Stimulated activated naive CD8-positive, alpha-beta T cell treated with anti-CD3 and anti-CD28 coated beads, Interleukin-15, Interleukin-2, amounts not matched to agents 100 ng/mL and 50 ng/mL, for 24 hours (primary cell): ENCODE data around the gene MAMLD1.

ENCODE experiments used
- H3K27ac Mint-ChIP-seq: one replicate; pipeline ENCODE4 v1.8.0; 2021; ENCODE audit warnings: mild to moderate bottlenecking, mixed read lengths
- H3K27me3 Mint-ChIP-seq: one replicate; pipeline ENCODE4 v1.8.0; 2021; ENCODE audit warnings: mixed read lengths
- H3K36me3 Mint-ChIP-seq: one replicate; pipeline ENCODE4 v1.8.0; 2021; ENCODE audit warnings: low read depth, mixed read lengths
- H3K4me1 Mint-ChIP-seq: one replicate; pipeline ENCODE4 v1.8.0; 2021; ENCODE audit warnings: low read depth, mixed read lengths
- H3K4me3 Mint-ChIP-seq: one replicate; pipeline ENCODE4 v1.8.0; 2021; ENCODE audit warnings: mild to moderate bottlenecking, mixed read lengths
- H3K9me3 Mint-ChIP-seq: one replicate; pipeline ENCODE4 v1.8.0; 2021; ENCODE audit warnings: mixed read lengths

The MAMLD1 gene

DNA sequence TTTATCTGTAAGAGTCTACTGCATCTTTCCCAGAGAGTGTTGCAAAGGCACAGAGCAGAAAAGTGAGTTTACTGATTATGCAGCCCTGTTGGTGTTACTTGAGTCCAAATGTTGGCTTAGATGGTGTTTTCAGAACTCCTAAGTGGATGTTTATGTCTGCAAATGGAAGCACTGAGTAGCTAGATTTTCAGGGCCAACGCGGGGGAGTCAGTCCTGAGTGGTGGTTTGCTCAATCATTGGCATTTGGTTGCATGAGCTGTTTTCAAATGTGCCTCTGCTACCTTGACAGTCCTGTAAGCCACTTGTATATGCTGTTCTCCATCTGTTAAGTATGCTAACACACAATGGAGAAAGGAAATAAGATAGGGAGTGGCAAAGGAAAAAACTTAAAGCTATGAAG, 45.4 kb downstream of the MAMLD1 start:
- Mint-ChIP-seq H3K4me1 (peaks cover 20% of the 10 kb centered on the region), H3K4me3 (no peak overlapping the region)

DNA sequence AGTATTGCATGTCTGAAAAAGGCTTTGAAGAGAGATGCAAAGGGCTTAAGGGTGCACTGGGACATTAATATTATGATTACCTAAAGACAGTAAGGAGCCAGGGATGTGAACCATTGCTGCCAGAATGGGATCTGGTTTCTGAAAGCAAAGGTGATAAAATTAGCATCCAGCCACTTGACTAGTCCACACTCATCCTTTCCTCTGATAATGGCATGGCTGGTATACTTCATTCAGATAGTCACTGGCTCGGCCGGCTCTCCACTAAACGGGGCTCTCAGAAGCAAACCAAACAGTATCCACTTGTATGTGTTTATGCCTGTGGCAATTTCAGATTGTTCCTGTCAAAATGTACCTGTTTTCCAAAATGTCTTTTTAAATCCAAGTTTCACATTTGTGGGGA, 46.4 kb downstream of the MAMLD1 start:
- Mint-ChIP-seq H3K4me3 (no peak overlapping the region), H3K9me3 (no peaks in the 10 kb centered on the region), H3K27ac (no peak overlapping the region)

More for the DNA sequence above, 45.4 kb downstream of the MAMLD1 start:
- H3K36me3 Mint-ChIP-seq, result no peaks in the 10 kb centered on the region
- H3K27ac Mint-ChIP-seq, result no peak overlapping the region
- no peaks in the 10 kb centered on the region for H3K9me3 Mint-ChIP-seq
- H3K27me3 Mint-ChIP-seq, result no peaks in the 10 kb centered on the region

DNA sequence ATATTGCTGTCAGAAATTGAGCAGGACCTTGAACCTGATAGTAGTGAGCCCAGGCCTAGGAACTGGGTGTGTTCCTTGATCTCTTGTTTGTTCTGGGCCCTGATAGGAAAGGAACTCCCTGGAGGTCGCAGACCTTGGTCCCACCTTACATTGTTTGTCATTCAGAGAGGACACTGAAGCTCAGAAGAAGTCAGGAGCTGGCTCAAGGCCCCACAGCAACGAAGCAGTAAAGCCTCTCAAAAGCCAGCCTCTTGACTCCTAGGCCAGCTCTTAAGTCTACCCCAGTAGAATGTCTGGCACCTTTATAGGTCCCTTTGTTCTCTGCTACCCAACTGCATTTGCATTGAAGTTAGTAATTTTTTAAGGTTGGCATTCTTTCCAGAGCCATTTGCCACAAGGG, 46.8 kb downstream of the MAMLD1 start:
- Mint-ChIP-seq H3K9me3 (no peaks in the 10 kb centered on the region), H3K36me3 (no peaks in the 10 kb centered on the region), H3K27ac (no peak overlapping the region), H3K4me3 (no peak overlapping the region), H3K27me3 (no peaks in the 10 kb centered on the region), H3K4me1 (peaks cover 20% of the 10 kb centered on the region)

More for the DNA sequence above, 46.4 kb downstream of the MAMLD1 start:
- Mint-ChIP-seq H3K4me1 (peaks cover 20% of the 10 kb centered on the region), H3K27me3 (no peaks in the 10 kb centered on the region), H3K36me3 (no peaks in the 10 kb centered on the region)

DNA sequence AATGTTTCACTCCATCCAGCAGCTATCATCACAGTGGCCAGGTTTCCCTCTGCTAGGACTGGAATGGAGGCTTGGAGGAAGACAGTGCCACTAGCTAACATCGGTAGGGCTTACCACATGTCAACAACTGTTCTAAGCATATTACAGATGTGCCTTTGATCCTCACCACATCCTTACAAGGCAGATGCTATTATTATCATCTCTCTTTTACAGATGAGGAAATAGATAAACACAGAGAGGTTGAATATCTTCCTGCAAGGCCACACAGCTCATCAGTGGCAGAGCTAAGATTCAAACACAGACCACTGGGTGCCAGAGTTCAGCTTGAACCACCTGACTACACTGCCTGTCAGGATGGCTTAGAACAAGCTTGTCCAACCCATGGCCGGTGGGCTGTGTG, 47.4 kb downstream of the MAMLD1 start:
- Mint-ChIP-seq H3K27ac (no peak overlapping the region), H3K4me3 (no peak overlapping the region)

DNA sequence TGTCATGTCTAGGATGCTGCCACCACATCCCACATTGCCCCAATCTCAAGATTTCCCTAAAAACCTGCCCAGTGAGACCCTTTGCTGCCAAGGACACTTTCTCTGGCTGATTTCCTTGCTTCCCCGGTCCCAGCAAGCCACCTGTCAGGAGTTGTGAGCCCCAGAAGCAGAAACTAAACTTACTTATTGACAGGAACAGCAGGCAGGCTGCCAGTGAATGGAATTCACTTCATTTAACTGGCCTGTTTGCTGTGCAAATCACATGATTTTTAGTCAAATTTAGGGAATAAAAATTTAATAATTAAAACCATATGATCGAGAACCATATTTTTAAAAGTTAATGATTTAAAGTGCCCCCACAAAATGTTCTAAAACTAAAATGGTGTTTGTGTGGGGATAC, 48.5 kb downstream of the MAMLD1 start:
- H3K36me3 Mint-ChIP-seq, result no peaks in the 10 kb centered on the region
- no peaks in the 10 kb centered on the region for H3K9me3 Mint-ChIP-seq
- H3K4me3 Mint-ChIP-seq, result no peak overlapping the region
- H3K4me1 Mint-ChIP-seq, result peaks cover 12% of the 10 kb centered on the region
- H3K27me3 Mint-ChIP-seq, result no peaks in the 10 kb centered on the region
- H3K27ac Mint-ChIP-seq, result no peak overlapping the region

More for the DNA sequence above, 47.4 kb downstream of the MAMLD1 start:
- Mint-ChIP-seq H3K4me1 (peaks cover 20% of the 10 kb centered on the region), H3K9me3 (no peaks in the 10 kb centered on the region), H3K27me3 (no peaks in the 10 kb centered on the region), H3K36me3 (no peaks in the 10 kb centered on the region)

DNA sequence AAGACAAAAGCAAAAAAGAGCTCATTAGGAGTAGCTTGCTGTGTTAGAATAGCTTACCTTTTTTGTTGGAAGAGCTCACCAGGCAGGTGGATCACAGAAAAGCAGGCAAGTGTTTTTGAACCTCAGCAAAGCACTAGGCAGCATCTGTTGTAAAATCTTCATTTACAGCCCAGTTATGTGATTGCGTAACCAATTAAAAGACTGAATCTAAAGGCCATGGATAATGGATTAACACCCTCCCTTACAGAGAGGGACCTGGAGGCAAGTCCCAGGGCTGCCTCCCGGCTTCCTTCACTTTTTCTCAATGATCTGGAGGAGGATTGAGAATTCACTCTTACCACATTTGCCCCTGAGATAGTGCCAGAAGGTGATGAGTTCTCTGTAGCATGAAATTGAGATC, 51.1 kb downstream of the MAMLD1 start:
- H3K27me3 Mint-ChIP-seq, result no peaks in the 10 kb centered on the region
- no peak overlapping the region for H3K4me3 Mint-ChIP-seq
- no peaks in the 10 kb centered on the region for H3K36me3 Mint-ChIP-seq
- H3K4me1 Mint-ChIP-seq, result peaks cover 10% of the 10 kb centered on the region
- no peak overlapping the region for H3K27ac Mint-ChIP-seq
- no peaks in the 10 kb centered on the region for H3K9me3 Mint-ChIP-seq

DNA sequence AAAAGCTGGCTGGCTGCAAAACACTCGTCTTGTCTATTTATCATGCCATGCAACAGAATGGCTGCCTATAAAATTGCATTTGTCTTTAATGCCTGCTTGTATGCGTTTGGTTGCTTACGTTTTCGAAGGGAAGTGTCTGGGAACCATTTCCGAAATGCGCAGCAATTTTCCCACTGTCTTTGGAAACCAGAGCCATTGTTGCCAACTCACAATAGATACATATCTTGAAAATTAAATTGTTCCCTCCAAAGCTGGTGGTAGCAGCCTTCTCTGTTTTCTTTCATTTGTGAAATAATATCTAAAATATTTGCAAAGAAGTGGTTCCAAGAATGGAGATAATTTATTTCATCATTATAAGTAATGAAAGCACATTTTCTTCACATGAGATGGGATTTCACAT, 53.4 kb downstream of the MAMLD1 start:
- no peaks in the 10 kb centered on the region for H3K27me3 Mint-ChIP-seq
- H3K4me1 Mint-ChIP-seq, result no peaks in the 10 kb centered on the region
- H3K4me3 Mint-ChIP-seq, result no peak overlapping the region
- H3K36me3 Mint-ChIP-seq, result no peaks in the 10 kb centered on the region
- no peaks in the 10 kb centered on the region for H3K9me3 Mint-ChIP-seq
- no peak overlapping the region for H3K27ac Mint-ChIP-seq

DNA sequence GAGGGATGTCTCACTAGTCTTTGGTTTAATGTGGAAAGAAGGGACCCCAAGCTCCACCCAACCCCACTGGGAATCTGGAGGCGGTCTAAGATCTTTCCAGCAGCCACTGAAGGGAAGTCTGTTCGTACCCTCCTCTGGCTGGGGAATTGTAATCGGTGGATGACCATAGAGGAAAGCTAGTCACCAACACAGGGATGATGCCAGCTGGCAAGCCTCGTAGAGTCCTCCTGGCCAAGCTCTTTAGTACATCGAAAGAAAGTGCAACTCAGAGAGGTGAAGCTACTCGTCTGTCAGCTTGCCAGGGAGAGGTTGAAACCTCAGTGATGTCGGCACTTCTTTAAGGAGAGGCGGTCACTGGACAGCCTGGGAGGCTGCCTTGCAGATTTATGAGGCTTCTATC, 58.7 kb downstream of the MAMLD1 start:
- Mint-ChIP-seq H3K27me3 (no peaks in the 10 kb centered on the region), H3K36me3 (no peaks in the 10 kb centered on the region), H3K9me3 (no peaks in the 10 kb centered on the region), H3K4me3 (no peak overlapping the region), H3K4me1 (no peaks in the 10 kb centered on the region), H3K27ac (no peak overlapping the region)

DNA sequence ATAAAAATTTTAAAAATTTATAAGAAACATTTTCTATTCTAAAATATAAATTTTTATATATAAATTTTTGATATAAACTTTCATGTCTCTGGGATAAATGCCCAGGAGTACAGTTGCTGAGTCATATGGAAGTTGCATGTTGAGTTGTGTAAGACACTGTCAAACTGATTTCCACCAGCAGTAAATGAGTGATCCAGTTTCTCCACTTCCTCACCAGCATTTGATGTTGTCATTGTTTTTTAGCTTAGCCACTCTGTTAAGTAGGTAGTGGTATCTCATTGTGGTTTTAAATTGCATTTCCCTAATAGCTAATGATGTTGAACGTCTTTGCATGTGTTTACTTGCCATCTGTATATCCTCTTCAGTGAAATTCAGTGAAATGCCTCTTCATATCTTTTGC, 66.5 kb downstream of the MAMLD1 start:
- H3K4me3 Mint-ChIP-seq, result no peak overlapping the region
- H3K27ac Mint-ChIP-seq, result no peak overlapping the region
- H3K27me3 Mint-ChIP-seq, result no peaks in the 10 kb centered on the region
- no peaks in the 10 kb centered on the region for H3K9me3 Mint-ChIP-seq
- H3K4me1 Mint-ChIP-seq, result no peaks in the 10 kb centered on the region
- no peaks in the 10 kb centered on the region for H3K36me3 Mint-ChIP-seq

DNA sequence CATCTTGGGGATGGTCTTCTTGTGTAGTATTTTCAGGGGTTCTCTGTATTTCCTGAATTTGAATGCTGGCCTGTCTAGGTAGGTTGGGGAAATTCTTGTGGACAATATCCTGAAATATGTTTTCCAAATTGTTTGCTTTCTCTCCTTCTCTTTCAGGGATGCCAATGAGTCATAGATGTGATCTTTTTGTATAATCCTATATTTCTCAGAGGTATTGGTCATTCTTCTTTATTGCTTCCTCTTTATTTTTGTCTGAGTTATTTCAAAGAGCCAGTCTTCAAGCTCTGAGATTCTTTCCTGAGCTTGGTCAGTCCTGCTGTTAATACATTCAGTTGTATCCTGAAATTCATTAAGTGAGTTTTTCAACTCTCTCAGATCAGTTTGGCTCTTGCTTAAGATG, 73.1 kb downstream of the MAMLD1 start:
- Mint-ChIP-seq H3K9me3 (no peaks in the 10 kb centered on the region), H3K27ac (no peak overlapping the region), H3K36me3 (no peaks in the 10 kb centered on the region), H3K27me3 (no peaks in the 10 kb centered on the region), H3K4me3 (no peak overlapping the region), H3K4me1 (no peaks in the 10 kb centered on the region)

DNA sequence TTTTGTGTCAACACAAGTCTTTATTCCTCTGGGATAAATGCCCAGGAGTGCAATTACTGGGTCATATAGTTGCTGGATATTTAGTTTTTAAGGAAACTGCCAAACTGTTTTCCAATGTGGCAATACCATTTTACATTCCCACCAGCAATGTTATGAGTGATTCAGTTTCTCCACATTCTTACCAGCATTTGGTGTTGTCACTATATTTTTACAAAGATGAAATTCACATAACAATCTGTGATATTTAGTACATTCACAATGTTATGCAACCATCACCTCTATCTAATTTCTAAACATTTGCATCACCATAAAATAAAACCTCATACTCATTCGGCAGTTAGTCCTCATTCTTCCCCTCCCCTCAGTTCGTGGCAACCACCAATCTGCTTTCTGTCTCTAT, 75.0 kb downstream of the MAMLD1 start:
- Mint-ChIP-seq H3K27ac (no peak overlapping the region), H3K4me3 (no peak overlapping the region), H3K36me3 (no peaks in the 10 kb centered on the region), H3K9me3 (no peaks in the 10 kb centered on the region), H3K4me1 (no peaks in the 10 kb centered on the region), H3K27me3 (no peaks in the 10 kb centered on the region)

DNA sequence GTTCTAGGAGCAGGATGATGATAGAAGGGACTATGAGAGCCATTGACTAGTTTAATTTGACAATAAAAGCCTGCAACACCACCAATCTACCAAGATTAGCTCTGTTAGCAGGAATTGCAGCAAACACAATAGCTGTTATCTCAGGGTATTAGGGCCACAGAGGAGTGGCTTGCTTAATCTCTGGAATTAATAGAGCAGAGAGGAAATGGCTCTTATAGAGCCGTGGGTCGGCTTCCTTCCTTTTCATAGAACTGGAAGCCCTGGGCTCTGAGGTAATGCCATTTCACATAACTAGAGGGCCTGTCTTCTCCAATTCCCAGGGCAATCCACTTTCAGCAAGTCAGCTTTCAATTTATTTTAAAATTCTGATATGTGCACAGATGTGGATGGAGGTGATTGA, 83.0 kb downstream of the MAMLD1 start:
- H3K4me3 Mint-ChIP-seq, result no peak overlapping the region
- no peak overlapping the region for H3K27ac Mint-ChIP-seq
- peaks cover 3% of the 10 kb centered on the region for H3K4me1 Mint-ChIP-seq
- no peaks in the 10 kb centered on the region for H3K27me3 Mint-ChIP-seq
- H3K36me3 Mint-ChIP-seq, result no peaks in the 10 kb centered on the region
- H3K9me3 Mint-ChIP-seq, result no peaks in the 10 kb centered on the region

DNA sequence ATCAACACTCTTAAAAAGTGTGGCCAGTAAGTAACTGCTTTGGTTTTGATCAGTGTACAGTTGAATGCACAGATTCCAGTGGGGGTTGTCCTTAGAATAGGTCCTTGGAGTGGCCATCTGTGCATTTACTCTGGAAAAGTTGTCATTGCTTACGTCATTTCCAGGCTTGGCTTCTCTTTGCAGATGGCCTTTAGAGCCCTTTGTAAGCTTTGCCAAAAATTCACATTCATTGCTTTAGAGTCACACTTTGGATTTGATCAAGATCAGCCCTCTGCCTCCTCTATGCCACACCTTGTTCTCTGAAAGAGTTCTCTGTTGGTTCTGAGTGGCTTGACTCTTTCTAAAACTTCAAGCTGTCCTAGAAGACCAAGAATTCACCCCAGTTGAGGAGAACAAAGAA, 83.9 kb downstream of the MAMLD1 start:
- H3K36me3 Mint-ChIP-seq, result no peaks in the 10 kb centered on the region
- no peaks in the 10 kb centered on the region for H3K9me3 Mint-ChIP-seq
- H3K4me1 Mint-ChIP-seq, result peaks cover 3% of the 10 kb centered on the region

DNA sequence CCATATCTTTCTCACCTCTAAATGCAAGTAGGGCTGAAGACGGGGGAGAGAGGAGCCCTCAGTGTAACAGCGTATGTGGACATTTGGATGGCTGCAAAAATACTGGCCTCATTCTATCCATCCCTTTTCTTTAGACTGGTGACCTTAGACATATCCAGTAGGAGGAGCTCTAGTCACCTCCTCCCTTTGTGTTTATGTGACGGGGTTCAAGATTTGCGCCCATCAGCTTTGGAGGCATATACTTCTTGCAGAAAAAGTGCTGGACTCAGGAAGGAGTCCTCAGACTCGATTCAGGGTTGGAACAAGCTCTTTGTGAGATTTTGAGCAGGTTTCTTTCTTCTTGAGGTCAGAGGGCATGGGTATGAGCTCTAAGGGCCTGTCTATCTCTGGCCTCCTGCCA, 86.2 kb downstream of the MAMLD1 start:
- Mint-ChIP-seq H3K36me3 (peaks cover 6% of the 10 kb centered on the region), H3K9me3 (no peaks in the 10 kb centered on the region), H3K4me1 (peaks cover 3% of the 10 kb centered on the region), H3K27ac (no peak overlapping the region), H3K27me3 (no peaks in the 10 kb centered on the region), H3K4me3 (no peak overlapping the region)

More for the DNA sequence above, 83.9 kb downstream of the MAMLD1 start:
- H3K27me3 Mint-ChIP-seq, result no peaks in the 10 kb centered on the region
- no peak overlapping the region for H3K4me3 Mint-ChIP-seq
- no peak overlapping the region for H3K27ac Mint-ChIP-seq

DNA sequence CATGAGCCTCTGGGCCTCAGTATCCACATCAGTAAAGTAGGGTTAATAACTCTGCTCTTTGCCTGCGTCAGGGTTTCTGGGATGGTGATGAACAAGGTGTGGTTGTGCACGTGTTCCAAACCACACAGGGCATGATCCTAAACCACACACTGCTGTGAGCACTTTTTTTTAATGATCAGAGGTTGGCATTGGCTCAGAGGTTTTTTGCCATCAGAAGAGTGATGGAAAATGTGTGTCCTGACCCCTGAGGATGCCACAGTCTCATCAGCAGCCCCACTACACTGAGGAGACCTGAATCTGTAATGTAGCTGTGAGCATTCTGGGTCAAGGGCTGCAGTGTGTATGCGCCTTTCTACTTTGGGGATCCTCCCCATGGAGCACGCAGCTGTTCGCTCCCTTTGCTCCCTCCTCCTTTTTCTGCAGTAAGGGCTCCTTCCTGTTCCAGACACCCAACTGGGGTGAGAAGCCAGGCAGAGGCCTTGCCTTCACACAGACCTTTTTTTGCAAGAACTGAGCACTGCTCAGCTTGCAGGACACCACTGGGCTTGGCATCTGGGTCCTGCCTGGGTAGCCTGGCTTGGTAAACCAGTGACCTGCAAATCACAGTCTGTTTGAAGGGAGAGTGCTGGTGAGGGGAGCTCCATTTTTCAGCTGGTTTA, 87.5 kb downstream of the MAMLD1 start:
- Mint-ChIP-seq H3K27me3 (no peaks in the 10 kb centered on the region), H3K9me3 (no peaks in the 10 kb centered on the region), H3K27ac (peak overlapping the region; percentile 45), H3K4me3 (no peak overlapping the region), H3K36me3 (peaks cover 6% of the 10 kb centered on the region), H3K4me1 (peaks cover 3% of the 10 kb centered on the region)

DNA sequence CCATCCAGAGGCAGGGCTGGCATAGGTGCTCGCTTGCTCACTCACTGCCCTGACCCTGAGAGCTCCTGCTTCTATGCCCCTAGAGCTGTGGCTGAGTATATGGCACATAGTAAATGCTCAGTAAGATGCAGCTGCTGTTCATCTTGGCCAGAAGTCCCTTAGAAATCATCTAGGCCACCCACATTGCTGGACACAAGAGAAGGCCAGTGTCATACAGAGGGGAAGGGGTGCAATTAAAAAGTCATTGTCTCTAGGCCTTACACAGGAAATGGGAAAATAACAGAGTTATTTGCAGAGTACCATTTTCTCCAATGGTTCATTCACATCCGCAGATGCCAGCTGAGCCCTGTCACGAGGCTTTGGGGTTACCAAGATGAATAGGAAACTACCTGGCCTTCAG, 88.8 kb downstream of the MAMLD1 start:
- Mint-ChIP-seq H3K9me3 (no peaks in the 10 kb centered on the region), H3K36me3 (peaks cover 6% of the 10 kb centered on the region), H3K4me3 (no peak overlapping the region), H3K27ac (no peak overlapping the region), H3K4me1 (peaks cover 3% of the 10 kb centered on the region), H3K27me3 (no peaks in the 10 kb centered on the region)
